HL-60/S4 treated with retinoic acid at 250 ng/mL for 4 days and 3 days (cell line): Measurements from ENCODE around the gene IFITM10.
"Not testable (repeated sequence)": the region's sequence is repeated elsewhere in the genome, so short reads cannot be mapped to it uniquely, and the experiment has no call there.

Source experiments
- in situ Hi-C: fragments of 300-500 bp; cut with MboI; formaldehyde crosslinking; loops from 2 replicates; pipeline ENCODE4 v1.7.0; 2022; ENCODE audit warnings: low sequenced_read_pairs

IFITM10 gene

DNA sequence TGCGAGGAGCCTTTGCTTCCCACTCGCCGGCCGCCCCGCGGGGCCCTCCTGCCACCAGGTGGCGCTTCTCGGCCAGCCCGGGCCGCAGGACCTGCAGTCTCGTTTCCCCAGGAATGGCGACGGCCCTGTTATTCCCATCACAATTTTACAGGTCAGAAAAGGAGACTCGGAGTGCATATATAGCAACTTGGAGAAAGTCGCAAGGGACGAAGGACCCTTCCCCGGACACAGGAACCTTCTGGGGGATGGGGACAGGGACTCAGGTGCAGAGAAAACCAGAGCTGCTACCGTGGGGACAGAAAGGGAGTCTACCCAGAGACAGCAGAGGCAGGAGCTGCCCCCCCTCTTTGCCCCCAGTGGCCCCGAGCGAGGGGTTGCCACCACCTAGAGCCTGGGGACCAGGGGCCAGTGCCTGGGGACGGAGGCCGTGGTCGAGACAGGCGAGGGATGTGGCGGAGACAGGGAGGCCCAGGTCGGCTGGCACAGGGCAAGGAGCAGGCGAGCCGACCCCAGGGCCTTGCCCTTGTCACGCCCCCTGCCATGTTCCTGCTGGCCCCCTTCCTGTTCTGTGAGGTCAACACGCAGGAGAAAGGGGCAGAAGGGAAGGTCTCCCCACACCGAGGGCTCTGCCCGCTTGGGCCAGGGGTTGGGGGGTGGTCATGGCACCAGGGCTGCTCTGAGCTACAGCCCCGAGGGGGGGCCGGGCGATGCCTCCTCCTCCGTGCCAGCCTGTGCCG is 56.9 kb downstream of the IFITM10 start:
- in situ Hi-C loops = no loop called here

DNA sequence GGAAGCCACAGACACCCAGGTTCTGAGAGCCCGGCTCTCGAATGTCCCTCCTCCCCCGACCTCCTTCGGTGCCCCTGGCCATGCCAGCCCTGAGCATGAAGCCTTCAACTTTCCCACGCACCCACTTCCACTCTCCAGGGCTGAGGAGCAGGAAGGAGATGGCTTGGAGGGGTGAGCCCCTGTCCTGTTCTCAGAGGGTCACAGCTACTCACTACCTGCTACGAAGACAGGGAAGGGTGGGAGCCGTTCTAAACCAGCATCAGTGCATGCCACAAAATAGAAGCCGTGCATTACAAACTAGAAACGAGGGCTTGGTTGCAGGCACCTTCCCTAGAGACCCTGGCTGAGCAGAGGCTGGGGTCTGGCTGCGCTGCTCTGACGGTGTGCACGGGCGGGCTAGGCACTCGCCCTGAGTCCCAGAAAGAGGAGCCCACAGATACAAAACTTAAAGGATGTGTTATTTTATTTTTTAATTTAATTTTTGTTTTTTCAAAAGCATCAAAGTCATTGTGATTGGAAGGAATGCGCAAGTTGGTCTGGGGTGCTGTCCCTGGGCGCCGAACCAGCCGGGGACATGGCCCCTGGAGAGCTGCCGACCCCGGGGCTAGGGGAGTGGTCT is 57.6 kb downstream of the IFITM10 start:
- in situ Hi-C loops = no loop called here

DNA sequence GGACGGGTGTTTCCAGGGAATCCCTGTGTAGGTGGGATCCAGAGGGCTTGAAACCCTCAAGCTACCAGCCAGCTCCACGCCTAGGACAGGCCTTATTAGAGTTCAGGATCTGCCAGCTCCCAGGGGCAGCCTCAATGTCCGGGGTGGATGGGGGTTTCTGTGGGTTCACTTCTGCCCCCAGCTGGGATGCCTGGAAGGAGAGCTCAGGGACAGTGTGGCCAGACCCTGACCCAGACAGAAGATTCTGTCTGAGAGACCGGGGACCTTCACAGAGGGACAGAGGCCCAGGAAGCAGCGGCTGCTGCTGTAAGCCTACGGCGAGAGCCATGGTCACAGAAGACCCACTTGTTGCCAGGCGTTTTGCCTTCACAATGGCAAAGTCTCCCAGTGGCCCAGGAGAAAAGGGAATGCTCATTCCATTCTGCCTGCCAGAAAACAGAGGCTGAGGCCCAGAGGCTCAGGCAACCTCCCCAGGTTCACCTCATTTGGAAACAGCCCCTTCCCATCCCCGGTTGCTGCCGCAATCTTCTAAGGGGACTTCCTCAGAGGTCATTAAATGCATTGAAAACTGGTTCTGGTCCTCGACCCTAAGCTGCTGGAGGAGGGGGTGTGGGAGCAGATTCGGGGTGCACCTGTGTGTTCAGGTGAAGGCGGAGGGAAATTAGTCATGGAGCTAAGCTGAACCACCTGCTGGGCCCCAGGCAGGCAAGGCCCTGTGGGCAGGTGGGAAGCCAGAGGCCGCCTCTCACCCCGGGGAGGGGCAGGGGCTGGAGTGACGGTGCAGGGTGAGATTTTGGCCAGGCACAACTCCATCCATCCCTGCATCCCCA is 58.3 kb downstream of the IFITM10 start:
- in situ Hi-C loops = no loop called here

DNA sequence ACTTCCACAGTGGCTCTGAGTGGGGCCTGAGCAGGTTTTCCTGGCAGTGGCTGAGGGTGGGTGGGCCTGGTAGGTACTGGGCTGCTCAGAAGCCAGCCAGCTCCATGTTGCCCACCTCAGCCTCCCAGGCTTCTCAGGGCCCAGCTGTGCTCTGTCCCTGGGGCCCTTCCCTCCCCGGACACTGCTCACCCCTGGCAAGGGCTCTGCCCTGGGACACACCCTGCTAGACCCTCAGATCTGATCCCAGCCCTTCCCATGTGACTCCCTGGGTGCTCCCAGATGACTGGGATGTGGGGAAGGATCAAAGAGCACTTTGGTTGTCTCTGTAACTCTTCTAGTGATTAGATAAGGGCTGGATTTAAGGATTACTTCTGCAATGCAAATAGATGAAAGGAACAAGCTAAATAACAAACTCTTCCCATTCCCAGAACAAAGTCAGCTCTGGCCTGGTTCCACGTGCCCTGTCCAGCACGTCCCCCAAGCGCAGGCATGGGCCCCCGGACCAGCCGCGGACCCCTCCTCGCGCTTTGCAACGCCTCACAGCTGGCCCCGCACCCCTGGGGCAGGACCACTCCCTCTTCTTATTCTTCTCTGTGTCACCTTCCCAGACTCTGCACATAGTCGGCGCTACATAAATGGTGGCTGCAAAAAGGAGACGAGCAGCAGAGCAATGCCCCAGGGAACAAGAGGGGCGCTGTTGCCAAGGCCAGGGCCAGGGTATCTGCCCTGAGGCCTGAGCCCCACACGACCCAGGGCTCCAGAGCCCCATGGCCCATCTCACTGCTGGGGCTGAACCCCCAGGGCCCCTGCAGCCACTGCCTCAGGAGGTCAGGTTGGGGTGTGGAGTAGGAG is 59.1 kb downstream of the IFITM10 start:
- in situ Hi-C loops = no loop called here

DNA sequence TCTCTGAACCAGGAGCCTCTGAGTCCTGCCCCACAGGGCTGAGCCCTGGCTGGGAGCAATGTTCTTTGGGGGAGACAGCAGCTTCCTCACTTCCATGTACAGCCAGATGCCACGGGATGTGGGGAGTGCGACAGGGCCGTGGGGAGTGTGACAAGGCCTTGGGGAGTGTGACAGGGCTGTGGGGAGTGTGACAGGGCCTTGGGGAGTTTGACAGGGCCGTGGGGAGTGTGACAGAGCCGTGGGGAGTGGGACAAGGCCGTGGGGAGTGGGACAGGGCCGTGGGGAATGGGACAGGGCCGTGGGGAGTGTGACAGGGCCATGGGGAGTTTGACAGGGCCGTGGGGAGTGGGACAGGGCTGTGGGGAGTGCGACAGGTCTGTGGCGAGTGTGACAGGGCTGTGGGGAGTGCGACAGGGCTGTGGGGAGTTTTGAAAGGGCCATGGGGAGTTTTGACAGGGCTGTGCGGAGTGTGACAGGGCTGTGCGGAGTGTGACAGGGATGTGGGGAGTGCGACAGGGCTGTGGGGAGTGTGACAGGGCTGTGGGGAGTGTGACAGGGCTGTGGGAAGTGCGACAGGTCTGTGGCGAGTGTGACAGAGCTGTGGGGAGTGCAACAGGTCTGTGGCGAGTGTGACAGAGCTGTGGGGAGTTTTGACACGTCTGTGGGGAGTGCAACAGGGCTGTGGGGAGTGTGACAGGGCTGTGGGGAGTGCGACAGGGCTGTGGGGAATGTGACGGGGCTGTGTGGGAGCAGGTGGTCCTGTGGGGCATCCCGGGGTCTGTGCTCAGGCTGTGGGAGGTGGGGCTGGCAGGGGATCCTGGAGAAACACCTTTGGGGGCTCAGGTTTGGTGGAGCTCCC is 60.0 kb downstream of the IFITM10 start:
- in situ Hi-C loops = no loop called here

DNA sequence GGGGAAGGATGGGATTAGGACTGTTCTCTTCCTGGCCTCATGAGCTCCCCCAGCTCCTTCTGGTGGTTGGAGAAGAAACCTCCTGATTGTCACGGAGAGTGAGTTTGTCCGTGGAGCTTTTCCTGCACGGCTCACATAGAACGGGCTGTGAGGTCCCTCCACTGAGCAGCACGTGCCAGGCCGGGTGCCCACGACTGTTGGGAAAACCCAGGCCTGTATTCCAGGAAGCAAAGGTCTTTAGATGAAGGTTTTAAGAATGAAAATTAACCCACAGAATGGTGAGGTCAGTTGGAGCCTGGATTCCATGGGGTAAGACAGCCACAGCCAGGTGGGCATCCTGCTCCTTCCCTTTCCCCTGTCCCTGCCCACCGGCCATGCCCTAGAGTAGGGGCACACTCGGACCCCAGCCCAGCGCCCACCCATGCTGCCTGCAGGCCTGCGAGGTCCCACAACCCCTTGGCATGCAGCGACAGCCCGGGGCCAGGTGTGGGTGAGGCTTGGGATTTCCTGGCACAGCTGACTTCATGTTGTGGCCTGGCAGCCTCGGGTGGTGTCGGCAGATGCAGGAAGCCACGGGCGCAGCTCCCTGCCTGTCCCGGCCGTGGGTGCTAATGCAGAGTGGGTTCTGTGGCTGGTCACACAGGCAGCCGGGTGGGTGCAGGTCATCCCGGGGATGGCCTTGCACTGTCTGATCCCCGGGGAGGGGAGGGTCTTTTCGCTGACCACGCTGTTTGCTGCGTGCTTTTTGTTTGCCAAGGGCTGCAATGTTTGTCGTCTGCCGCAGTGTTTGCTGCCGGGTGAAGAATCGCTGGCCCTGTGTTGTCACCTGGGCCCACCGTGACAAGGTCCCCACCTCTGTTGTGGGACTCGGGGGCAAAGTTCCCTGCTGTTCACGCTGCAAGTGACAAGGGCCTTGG is 60.9 kb downstream of the IFITM10 start:
- in situ Hi-C loops = not testable (repeated sequence)

DNA sequence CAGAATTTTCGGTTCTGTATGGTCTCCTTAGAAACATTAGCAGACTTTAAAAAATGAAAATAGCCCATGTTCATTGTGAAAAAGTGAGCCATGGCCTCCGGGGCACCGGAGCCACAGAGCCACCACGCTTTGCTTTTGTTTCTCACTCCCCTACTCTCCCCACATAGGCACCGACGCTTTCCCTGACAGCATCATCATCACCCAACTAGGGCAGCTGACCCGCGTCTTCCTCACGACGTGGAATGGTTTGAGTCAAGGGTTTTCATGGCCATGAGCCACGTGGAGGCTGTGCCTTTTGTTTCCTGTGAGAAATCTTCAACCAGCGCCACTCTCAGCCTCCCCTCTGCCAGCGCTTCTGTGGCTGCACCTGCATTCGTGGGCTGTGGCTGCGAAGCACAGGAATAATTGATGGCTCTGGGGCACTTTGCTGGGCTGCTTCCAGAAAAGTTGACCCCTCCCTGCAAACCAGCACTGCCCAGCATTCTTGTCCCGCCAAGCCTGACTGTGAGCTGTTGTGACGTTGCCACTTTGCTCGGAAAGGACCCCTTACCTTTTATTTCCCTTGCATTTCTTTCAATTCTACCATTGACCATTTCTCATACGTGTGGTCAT is 62.0 kb downstream of the IFITM10 start:
- in situ Hi-C loops = not testable (repeated sequence)

DNA sequence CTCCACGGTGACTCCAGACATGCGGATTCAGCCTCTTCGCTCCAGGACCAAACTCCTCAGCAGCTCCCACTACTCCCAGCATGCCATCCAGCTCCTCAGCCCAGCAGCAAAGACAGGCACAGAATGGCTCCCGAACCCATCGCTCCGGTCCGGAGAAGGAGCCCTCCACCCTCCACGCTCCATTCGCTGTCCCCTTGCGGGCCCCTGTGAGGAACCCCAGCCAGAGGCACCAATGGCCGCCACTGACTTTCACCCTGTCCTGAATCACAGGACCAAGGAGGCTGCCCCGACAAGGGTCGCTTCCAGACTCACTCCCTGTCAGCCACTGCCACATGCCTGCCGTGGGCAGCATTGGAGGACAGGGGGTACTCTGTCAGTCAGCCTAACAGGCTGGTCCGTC is 64.2 kb downstream of the IFITM10 start:
- in situ Hi-C loops = not testable (repeated sequence)

DNA sequence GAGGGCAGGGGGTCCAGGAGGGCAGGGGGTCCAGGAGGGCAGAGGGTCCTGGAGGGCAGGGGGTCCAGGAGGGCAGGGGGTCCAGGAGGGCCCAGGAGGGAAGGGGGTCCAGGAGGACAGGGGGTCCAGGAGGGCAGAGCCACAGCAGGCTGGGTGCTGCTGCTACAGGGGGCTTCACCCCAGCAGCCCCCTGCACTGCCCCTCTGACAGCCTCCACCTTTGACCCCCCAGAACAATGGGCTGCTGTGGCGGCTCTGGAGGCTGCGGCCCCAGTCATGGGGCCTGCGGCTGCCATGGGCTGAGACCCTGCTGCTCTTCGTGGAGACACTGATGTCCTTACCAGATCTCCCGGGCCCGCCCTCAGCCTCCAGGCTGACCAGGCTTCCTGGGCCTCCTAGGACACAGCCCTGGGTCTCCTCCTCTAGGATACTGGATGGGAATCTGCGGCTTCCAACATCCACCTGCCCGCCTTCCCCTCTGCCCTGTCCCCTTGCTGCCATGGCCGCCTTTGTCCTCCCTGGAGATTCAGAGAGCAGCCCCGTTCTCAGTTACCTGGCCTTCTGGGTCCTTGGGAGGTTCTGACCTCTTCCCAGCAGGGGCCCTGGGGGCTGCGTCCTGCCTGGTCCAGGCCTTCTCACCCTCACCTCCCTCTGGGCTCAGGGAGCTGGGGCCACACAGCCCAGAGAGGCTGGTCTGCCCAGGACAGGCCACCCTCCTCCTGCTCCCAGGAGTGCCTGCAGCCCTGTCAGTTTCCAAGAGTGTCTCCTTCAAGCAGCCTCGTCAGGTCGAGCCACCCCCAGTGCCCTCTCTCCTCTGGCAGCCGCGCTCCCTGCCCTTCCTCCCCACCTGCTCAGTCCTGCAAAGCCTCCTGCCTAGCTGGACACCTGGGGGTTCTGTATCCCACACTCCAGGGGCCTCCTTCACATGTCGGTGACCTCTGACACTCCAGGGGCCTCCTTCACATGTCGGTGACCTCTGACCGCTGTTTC is 65.2 kb downstream of the IFITM10 start:
- in situ Hi-C loops = not testable (repeated sequence)

DNA sequence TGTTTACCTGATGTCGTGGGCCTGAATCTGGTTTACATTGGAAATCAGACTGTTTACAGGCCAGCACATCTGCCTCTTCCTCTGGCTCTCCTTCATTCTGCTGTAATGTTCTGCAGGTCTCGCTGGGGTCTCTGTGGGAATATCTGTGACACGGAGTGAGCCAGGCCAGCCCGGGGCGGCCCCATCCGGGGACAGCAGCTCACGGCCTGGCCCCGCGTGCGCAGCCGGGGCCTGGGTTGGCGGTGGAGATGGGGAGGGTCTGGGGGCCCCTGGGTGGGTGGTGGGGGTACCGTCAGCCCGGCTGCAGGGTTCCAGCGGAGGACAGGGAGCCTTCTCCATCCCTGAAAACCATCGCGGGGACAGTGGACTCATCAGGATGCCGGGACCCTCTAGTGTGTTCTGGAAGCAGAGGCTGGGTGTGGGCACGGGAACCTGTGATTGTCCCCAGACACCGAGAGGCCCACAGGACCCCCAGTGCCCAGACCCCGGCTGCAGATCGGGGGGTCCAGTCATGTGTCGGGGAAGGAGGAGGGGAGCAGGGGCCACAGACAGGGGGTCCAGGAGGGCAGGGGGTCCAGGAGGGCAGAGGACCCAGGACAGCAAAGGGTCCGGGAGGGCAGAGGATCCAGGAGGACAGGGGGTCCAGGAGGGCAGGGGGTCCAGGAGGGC is 66.4 kb downstream of the IFITM10 start:
- in situ Hi-C loops = not testable (repeated sequence)

DNA sequence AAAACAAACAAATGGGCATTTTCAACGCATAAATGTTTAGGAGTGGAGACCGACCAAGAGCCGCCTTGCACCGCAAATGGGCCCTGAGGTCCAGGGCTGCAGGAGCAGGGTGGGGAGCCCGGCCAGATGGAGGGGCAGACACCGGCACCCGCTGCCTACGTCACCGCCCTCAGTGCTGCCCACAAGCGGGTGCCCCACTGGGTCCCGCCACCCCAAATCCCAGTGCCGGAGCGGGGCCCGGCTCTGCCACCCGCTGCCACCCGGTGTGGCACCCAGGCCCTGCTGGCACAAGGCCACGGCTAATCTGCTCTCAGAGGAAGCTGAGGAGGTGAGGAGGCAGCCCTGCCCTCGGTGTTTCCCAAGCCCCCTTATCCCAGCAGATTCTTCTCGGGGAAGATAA is 67.2 kb downstream of the IFITM10 start:
- in situ Hi-C loops = not testable (repeated sequence)
